GM12878 (cell line): ENCODE data around the gene MYL3. TPM values are rescaled to one million over a fixed set of nuclear protein-coding genes. Genes with fewer than 3 reads are reported as not detected.

Source experiments
- ATAC-seq: fragments of 200-7000 bp; cut with Tn5 transposase; 3 replicates; pipeline ENCODE4 v1.9.1; 2020; ENCODE audit warnings: mild to moderate bottlenecking, moderate library complexity
- BruUV-seq: library from RNA; stranded (reverse); fragments of 400-500 nt; replicated peaks from 2 replicates; lab custom pipeline; 2021; lab: Mats Ljungman, UMichigan
- CTCF ChIA-PET: fragments of 300-600 bp; sonication (Branson Sonifier 250); formaldehyde crosslinking; extraction: SDS; loops from one replicate; lab custom pipeline; 2021; ENCODE audit warnings: inconsistent platforms; lab: Yijun Ruan, JAX
- POLR2A ChIA-PET: fragments of 350-600 bp; formaldehyde crosslinking; extraction: SDS; loops from one replicate; lab custom pipeline; 2021; ENCODE audit warnings: inconsistent platforms; lab: Charles Lee
- RAD21 ChIA-PET: fragments of 300-600 bp; sonication (Branson Sonifier 250); formaldehyde crosslinking; loops from one replicate; lab custom pipeline; 2023; ENCODE audit warnings: antibody characterized with exemption; ENCODE audit not compliant: unreplicated experiment; lab: Charles Lee
- SMC1A ChIA-PET: fragments of 300-600 bp; sonication (Branson Sonifier 250); formaldehyde crosslinking; loops from one replicate; lab custom pipeline; 2023; ENCODE audit not compliant: unreplicated experiment, uncharacterized antibody; lab: Charles Lee
- DNase-seq: peaks from one replicate; pipeline ENCODE4 v3.0.0-alpha.2; 2011; ENCODE audit warnings: low read depth, low spot score
- FAIRE-seq: peaks from 3 replicates; lab custom pipeline; 2011; peaks lifted over from hg19 to GRCh38; lab: Jason Lieb, UNC
- H2AFZ ChIP-seq: 2 replicates; pipeline ENCODE4 v1.6.0; 2011; ENCODE audit warnings: low read depth, low read length, control low read depth; ENCODE audit not compliant: control insufficient read depth
- H3K27ac ChIP-seq: 2 replicates; pipeline ENCODE4 v1.5.1; 2011; ENCODE audit warnings: control low read depth; ENCODE audit not compliant: control insufficient read depth, insufficient read depth
- H3K27me3 ChIP-seq, 2 experiments: replicated peaks in 1 of 2; 2 replicates each; pipeline versions ENCODE4 v1.6.0 to v1.6.1; 2011; ENCODE audit warnings: low read length in 1 of 2; ENCODE audit not compliant: control insufficient read depth in 2 of 2, insufficient read depth in 2 of 2
- H3K36me3 ChIP-seq, 2 experiments: 2 replicates each; pipeline ENCODE4 v1.5.1; 2011; ENCODE audit warnings: low read length in 1 of 2; ENCODE audit not compliant: control insufficient read depth in 2 of 2, insufficient read depth in 2 of 2
- H3K4me1 ChIP-seq: 2 replicates; pipeline ENCODE4 v1.6.1; 2011; ENCODE audit warnings: mild to moderate bottlenecking, low read length, moderate library complexity, mixed read lengths; ENCODE audit not compliant: control insufficient read depth, insufficient read depth
- H3K4me2 ChIP-seq: 2 replicates; pipeline ENCODE4 v1.6.0; 2011; ENCODE audit warnings: control low read depth; ENCODE audit not compliant: control insufficient read depth, insufficient read depth
- H3K4me3 ChIP-seq: fragments of 200-600 bp; sonication (generic); 2 replicates; pipeline ENCODE4 v1.5.1; 2016
- H3K79me2 ChIP-seq: 2 replicates; pipeline ENCODE4 v1.6.0; 2011; ENCODE audit warnings: low read length; ENCODE audit not compliant: control insufficient read depth, insufficient read depth
- H3K9ac ChIP-seq: 2 replicates; pipeline ENCODE4 v1.8.0; 2011; ENCODE audit warnings: low read length, control low read depth, mixed read lengths; ENCODE audit not compliant: control insufficient read depth, insufficient read depth
- H3K9me3 ChIP-seq: replicated peaks from 3 replicates; pipeline ENCODE4 v1.5.1; 2011; ENCODE audit warnings: mild to moderate bottlenecking, low read length; ENCODE audit not compliant: control insufficient read depth, insufficient read depth
- H4K20me1 ChIP-seq: 2 replicates; pipeline ENCODE4 v1.6.0; 2011; ENCODE audit not compliant: control insufficient read depth, insufficient read depth
- EED ChIP-seq: sonication (generic); IDR thresholded peaks from 2 replicates; pipeline ENCODE4 v1.6.1; 2016; ENCODE audit warnings: antibody characterized with exemption, low read depth
- GATAD2B ChIP-seq: fragments of 450-650 bp; conservative IDR thresholded peaks from 2 replicates; pipeline ENCODE4 v1.6.1; 2017; ENCODE audit warnings: low read depth, mild to moderate bottlenecking, moderate library complexity
- KAT2A ChIP-seq: conservative IDR thresholded peaks from 2 replicates; pipeline ENCODE4 v1.6.1; 2011; ENCODE audit warnings: low read depth, low read length; ENCODE audit not compliant: control insufficient read depth
- MAX ChIP-seq: IDR thresholded peaks from 2 replicates; pipeline ENCODE4 v1.6.1; 2012; ENCODE audit warnings: low read depth, low read length, improper control_type of control experiment
- MTA2 ChIP-seq: fragments of 450-650 bp; IDR thresholded peaks from 2 replicates; pipeline ENCODE4 v1.6.1; 2016; ENCODE audit warnings: low read depth, mild to moderate bottlenecking, moderate library complexity
- NR2F1 ChIP-seq: fragments of 450-650 bp; conservative IDR thresholded peaks from 2 replicates; pipeline ENCODE4 v1.6.1; 2017; ENCODE audit warnings: mild to moderate bottlenecking
- RCOR1 ChIP-seq: conservative IDR thresholded peaks from 2 replicates; pipeline ENCODE4 v1.6.1; 2012; ENCODE audit warnings: low read depth, low read length, improper control_type of control experiment
- SPI1 ChIP-seq: IDR thresholded peaks from 2 replicates; pipeline ENCODE4 v1.6.1; 2011; ENCODE audit warnings: low read depth, mild to moderate bottlenecking, low read length, moderate library complexity, borderline replicate concordance; ENCODE audit not compliant: insufficient read depth
- SRF ChIP-seq, 2 experiments: IDR thresholded peaks; 2 replicates each; pipeline ENCODE4 v1.6.1; 2011; ENCODE audit warnings: low read depth in 2 of 2, low read length in 2 of 2, mild to moderate bottlenecking in 1 of 2, moderate library complexity in 1 of 2
- STAT1 ChIP-seq: fragments of 450-650 bp; conservative IDR thresholded peaks from 2 replicates; pipeline ENCODE4 v1.6.1; 2014; ENCODE audit warnings: antibody characterized with exemption, mild to moderate bottlenecking
- TAF1 ChIP-seq: IDR thresholded peaks from 2 replicates; pipeline ENCODE4 v1.6.1; 2011; ENCODE audit warnings: mild to moderate bottlenecking, low read depth, low read length, borderline replicate concordance
- TBL1XR1 ChIP-seq: IDR thresholded peaks from 2 replicates; pipeline ENCODE4 v1.6.1; 2012; ENCODE audit warnings: low read depth, low read length, improper control_type of control experiment
- ZNF687 ChIP-seq: fragments of 450-650 bp; IDR thresholded peaks from 2 replicates; pipeline ENCODE4 v1.6.1; 2017; ENCODE audit warnings: mild to moderate bottlenecking, moderate library complexity
- WGBS: methylation state at CpG from one replicate; pipeline ENCODE4 v1.1.6; 2016; ENCODE audit warnings: low lambda C conversion rate; ENCODE audit not compliant: insufficient replicate concordance, insufficient coverage; ENCODE audit errors: missing lambda C conversion rate; 5-methylcytosine and 5-hydroxymethylcytosine counted together
- in situ Hi-C: fragments of 300-500 bp; cut with MboI; formaldehyde crosslinking; loops from 9 replicates; pipeline ENCODE4 v1.14.3; 2018; ENCODE audit warnings: mixed read lengths
- intact Hi-C: fragments of 100-400 bp; cut with micrococcal nuclease; formaldehyde crosslinking; loops from one replicate; pipeline ENCODE4 v1.14.2; 2022; ENCODE audit not compliant: unreplicated experiment
- polyA plus RNA-seq, 11 experiments: library from polyadenylated mRNA; depleted of rRNA in 4 of 11; unstranded in 6 of 11; stranded (reverse) in 5 of 11; fragments of >200 nt; fragmentation: Nextera tagmentation in 4 of 11; fragmentation: Illumina TruSeq in 1 of 11; extraction: Ambion mirVana in 4 of 11; extraction: Trizol in 1 of 11; gene quantifications; 1 replicate in 1 of 11; 2 replicates in 10 of 11; pipeline versions ENCODE4 v1.2.1 to v1.2.3, GENCODE V29; 2011 to 2016; ENCODE audit warnings: inconsistent platforms in 2 of 11, missing spikeins in 2 of 11, low read depth in 1 of 11
- total RNA-seq, 4 experiments: library from RNA; depleted of rRNA in 3 of 4; stranded (reverse); fragments of >200 nt in 3 of 4; fragmentation: Illumina TruSeq in 1 of 4; extraction: Trizol in 1 of 4; gene quantifications; 2 replicates each; pipeline versions ENCODE4 v1.2.1 to v1.2.3, GENCODE V29; 2013 to 2021
- TF ChIP-seq, protein P1 (sequence below): IDR thresholded peaks from 2 replicates; pipeline ENCODE4 v1.6.1; 2011; ENCODE audit warnings: borderline replicate concordance, low read depth, mild to moderate bottlenecking, moderate library complexity, low read length; ENCODE audit not compliant: insufficient read depth, poor library complexity, severe bottlenecking

The MYL3 gene
- total and polyA plus RNA-seq, 10 of the 15 experiments (the other 5 are each of a cell fraction or from before 2014, with no cell fraction given): 0.40 TPM; not detected in 9

DNA sequence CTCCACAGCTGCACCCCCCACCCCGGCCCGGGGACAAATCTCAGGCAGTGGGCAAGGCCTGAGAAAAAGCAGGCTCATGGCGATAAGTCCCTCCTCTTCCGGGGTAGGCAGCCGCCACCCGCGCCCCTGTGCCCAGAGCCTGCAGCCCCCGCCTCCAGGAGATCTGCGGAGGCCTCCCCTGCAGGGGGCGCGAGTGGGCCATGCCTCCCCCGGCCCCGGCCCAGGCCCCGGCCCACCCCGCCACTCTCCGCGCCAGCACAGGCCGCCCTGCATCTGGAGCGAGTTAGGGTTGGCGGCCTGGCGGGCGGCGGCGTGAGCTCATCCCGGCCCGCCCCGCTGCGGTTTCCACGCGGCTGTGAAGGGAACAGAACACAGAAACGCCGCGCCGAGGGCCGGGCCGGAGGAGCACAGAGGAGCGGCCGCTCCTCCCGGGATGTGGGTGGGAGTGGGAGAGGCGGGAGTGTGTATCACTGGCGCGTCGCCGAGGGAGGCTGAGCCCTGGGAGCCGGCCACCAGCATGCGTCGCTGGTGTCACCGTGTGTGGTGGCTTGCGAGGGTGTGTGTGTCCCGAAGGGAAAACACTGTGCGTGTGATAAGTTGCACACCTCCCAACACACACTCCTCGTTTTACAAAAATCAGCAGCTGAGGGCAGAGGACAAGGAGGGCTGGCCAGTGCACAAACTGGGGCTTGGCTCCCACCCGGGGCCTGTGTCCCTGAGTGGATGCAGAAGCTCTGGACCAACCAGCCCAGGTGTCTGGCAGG is 17.2 kb downstream of the MYL3 start (continued):
- no peak for TF ChIP-seq EED
- no peak for TF ChIP-seq MTA2
- TF ChIP-seq STAT1: no peak
- no peak for TF ChIP-seq SRF (IDR thresholded peaks at IDR 0.05; ENCODE audit: low read depth in 2 of 2, low read length in 2 of 2)
- TF ChIP-seq KAT2A: no peak
- TF ChIP-seq MAX: peak; percentile 19; the same call in 1 of the 2 replicates
- TF ChIP-seq, protein P1, sequence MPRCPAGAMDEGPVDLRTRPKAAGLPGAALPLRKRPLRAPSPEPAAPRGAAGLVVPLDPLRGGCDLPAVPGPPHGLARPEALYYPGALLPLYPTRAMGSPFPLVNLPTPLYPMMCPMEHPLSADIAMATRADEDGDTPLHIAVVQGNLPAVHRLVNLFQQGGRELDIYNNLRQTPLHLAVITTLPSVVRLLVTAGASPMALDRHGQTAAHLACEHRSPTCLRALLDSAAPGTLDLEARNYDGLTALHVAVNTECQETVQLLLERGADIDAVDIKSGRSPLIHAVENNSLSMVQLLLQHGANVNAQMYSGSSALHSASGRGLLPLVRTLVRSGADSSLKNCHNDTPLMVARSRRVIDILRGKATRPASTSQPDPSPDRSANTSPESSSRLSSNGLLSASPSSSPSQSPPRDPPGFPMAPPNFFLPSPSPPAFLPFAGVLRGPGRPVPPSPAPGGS: no peak

GRCh38 chr3:46845397-46845859 is 17.8 kb downstream of the MYL3 start:
- ChIA-PET RAD21 (interaction anchor here (1.0 to 1.5 kb wide), 3 partner anchors 16 to 68 kb away, joined by 3 to 4 read pairs (median 4); no protein-coding TSS in a partner anchor), SMC1A (interaction anchor here (0.8 to 1.3 kb wide), 4 partner anchors 13 to 25 kb away, joined by 3 to 5 read pairs (median 4); no protein-coding TSS in a partner anchor), CTCF (interaction anchor here (0.7 to 2.1 kb wide), 14 partner anchors 14 to 357 kb away, joined by 3 to 7 read pairs (median 3); partner anchors contain the start of gene MYL3), POLR2A (interaction anchor here (0.5 to 1.0 kb wide), 2 partner anchors 21 to 873 kb away, joined by 3 to 7 read pairs; no protein-coding TSS in a partner anchor)
- Histone ChIP-seq H3K4me1 (peaks cover 9% of the 10 kb centered on the region), H3K4me2 (peak overlapping the region; percentile 89), H3K36me3 (no peaks in the 10 kb centered on the region), H3K9ac (peak overlapping the region; percentile 80), H2AFZ (peak overlapping the region; percentile 97), H3K79me2 (no peaks in the 10 kb centered on the region), H3K27me3 (no peaks in the 10 kb centered on the region), H3K4me3 (peak overlapping the region; percentile 41; the same call in 1 of the 2 replicates), H4K20me1 (no peaks in the 10 kb centered on the region), H3K9me3 (peaks cover 4% of the 10 kb centered on the region; the same call in 1 of the 3 replicates), H3K27ac (peak overlapping the region; percentile 52)
- WGBS: 8% methylated on average over 23 of the region's 23 CpGs
- intact Hi-C loops: no loop called here
- ATAC-seq (peak; percentile 80), FAIRE-seq (no peak), DNase-seq (no peak)
- BruUV-seq: no TSS peak
- in situ Hi-C loops: no loop called here
- TF ChIP-seq, protein P1: no peak
- TF ChIP-seq SPI1 (peak; percentile 59), RCOR1 (no peak), TBL1XR1 (no peak), TAF1 (no peak), NR2F1 (peak; percentile 62; the same call in 1 of the 2 replicates), GATAD2B (no peak; the same call in 1 of the 2 replicates), ZNF687 (no peak)
